ENCODE data around the gene BDH2.

BDH2 gene

DNA sequence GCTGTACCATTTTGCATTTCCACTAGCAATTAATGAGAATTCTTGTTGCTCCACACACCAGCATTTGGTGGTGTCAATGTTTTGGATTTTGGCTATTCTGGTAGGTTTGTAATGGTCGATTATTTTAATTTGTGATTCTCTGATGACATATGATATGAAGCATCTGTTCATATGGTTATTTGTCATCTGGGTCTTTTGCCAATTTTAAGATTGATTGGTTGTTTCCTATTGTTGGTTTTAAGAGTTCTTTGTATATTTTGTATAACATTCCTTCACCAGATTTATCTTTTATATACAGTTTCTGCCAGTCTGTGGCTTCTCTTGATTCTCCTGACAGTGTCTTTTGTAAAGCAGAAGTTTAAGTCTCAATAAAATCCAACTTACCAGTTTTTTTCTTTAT, 18.5 kb upstream of the BDH2 start:
- peaks cover 7 to 46% of the 10 kb centered on the region in 2 experiments for H3K36me3 ChIP-seq (ENCODE audit: control insufficient read depth in 2 of 2, insufficient read depth in 1 of 2, low read length in 2 of 2)
- no peak overlapping the region for H3K4me3 ChIP-seq (ENCODE audit: low read depth, low read length)
- H3K4me1 ChIP-seq (ENCODE audit: control insufficient read depth, insufficient read depth, low read length): no peaks in the 10 kb centered on the region
- POLR2A ChIA-PET: no interaction called here
- H3K9me3 ChIP-seq (ENCODE audit: control insufficient read depth, insufficient read depth, low read depth, low read length): no peaks in the 10 kb centered on the region
- no peak overlapping the region for H3K27ac ChIP-seq (ENCODE audit: extremely low read depth, low read depth, low read length)
- TF ChIP-seq ZNF747 (tag by site-specific recombination; IDR thresholded peaks at IDR 0.05) (no peak), BCL11B (tag by site-specific recombination; IDR thresholded peaks at IDR 0.05; ENCODE audit: low read depth) (no peak), ZNF23 (tag by site-specific recombination; IDR thresholded peaks at IDR 0.05; ENCODE audit: borderline replicate concordance) (no peak), ZNF548 (tag by site-specific recombination; IDR thresholded peaks at IDR 0.05) (no peak), ZNF621 (tag by site-specific recombination; IDR thresholded peaks at IDR 0.05) (no peak), FEZF1 (tag by site-specific recombination; IDR thresholded peaks at IDR 0.05) (no peak), ZNF776 (tag by site-specific recombination; IDR thresholded peaks at IDR 0.05; ENCODE audit: borderline replicate concordance) (no peak), KLF9 (tag by site-specific recombination; IDR thresholded peaks at IDR 0.05; ENCODE audit: low read depth) (no peak), ZNF391 (tag by site-specific recombination; IDR thresholded peaks at IDR 0.05; ENCODE audit: borderline replicate concordance, low read depth) (no peak)
- CTCF ChIA-PET: interaction anchor here (0.5 kb wide), 1 partner anchor 752 kb away, joined by 3 read pairs; no protein-coding TSS in a partner anchor

DNA sequence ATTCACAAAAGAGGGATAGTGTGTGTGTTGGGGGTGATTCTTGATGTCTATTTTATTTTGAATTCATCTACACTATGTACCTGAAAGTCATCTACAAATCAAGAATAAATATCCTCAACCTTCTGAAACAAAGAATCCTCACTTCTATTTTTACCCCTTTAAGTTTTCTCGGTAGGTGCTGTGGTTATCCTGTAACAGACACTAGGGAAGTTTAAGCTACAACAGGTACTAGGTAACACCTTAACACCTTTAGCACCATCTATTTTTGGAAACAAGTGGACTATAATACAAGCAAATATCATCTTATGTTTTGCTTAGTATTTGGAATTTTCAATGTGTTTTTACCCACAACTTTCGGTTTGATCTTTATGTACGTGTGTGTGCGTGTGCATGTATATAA, 12.0 kb upstream of the BDH2 start:
- H3K27ac ChIP-seq (ENCODE audit: extremely low read depth, low read depth, low read length): no peak overlapping the region
- H3K4me3 ChIP-seq (ENCODE audit: low read depth, low read length): no peak overlapping the region
- POLR2A ChIA-PET: no interaction called here
- H3K36me3 ChIP-seq (ENCODE audit: control insufficient read depth in 2 of 2, insufficient read depth in 1 of 2, low read length in 2 of 2): peaks cover 8 to 62% of the 10 kb centered on the region in 2 experiments
- TF ChIP-seq ZNF548 (tag by site-specific recombination; IDR thresholded peaks at IDR 0.05): no peak
- TF ChIP-seq GFI1B (tag by site-specific recombination; IDR thresholded peaks at IDR 0.05): no peak
- TF ChIP-seq, protein P1, sequence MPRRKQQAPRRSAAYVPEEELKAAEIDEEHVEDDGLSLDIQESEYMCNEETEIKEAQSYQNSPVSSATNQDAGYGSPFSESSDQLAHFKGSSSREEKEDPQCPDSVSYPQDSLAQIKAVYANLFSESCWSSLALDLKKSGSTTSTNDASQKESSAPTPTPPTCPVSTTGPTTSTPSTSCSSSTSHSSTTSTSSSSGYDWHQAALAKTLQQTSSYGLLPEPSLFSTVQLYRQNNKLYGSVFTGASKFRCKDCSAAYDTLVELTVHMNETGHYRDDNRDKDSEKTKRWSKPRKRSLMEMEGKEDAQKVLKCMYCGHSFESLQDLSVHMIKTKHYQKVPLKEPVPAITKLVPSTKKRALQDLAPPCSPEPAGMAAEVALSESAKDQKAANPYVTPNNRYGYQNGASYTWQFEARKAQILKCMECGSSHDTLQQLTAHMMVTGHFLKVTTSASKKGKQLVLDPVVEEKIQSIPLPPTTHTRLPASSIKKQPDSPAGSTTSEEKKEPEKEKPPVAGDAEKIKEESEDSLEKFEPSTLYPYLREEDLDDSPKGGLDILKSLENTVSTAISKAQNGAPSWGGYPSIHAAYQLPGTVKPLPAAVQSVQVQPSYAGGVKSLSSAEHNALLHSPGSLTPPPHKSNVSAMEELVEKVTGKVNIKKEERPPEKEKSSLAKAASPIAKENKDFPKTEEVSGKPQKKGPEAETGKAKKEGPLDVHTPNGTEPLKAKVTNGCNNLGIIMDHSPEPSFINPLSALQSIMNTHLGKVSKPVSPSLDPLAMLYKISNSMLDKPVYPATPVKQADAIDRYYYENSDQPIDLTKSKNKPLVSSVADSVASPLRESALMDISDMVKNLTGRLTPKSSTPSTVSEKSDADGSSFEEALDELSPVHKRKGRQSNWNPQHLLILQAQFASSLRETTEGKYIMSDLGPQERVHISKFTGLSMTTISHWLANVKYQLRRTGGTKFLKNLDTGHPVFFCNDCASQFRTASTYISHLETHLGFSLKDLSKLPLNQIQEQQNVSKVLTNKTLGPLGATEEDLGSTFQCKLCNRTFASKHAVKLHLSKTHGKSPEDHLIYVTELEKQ (tag by site-specific recombination; IDR thresholded peaks at IDR 0.05; ENCODE audit: borderline replicate concordance): no peak
- no peak for TF ChIP-seq ZNF10 (tag by site-specific recombination; IDR thresholded peaks at IDR 0.05)
- no peak for TF ChIP-seq SP2 (tag by site-specific recombination; IDR thresholded peaks at IDR 0.05)
- TF ChIP-seq ZNF626 (tag by site-specific recombination; IDR thresholded peaks at IDR 0.05): no peak
- no peak for TF ChIP-seq HOXC10 (CRISPR knock-in tag; IDR thresholded peaks at IDR 0.05)
- TF ChIP-seq REPIN1 (tag by site-specific recombination; IDR thresholded peaks at IDR 0.05; ENCODE audit: low read depth): no peak
- no peak for TF ChIP-seq ZNF335 (tag by site-specific recombination; conservative IDR thresholded peaks at IDR 0.05)
- no peak for TF ChIP-seq ZNF837 (tag by site-specific recombination; IDR thresholded peaks at IDR 0.05)
- TF ChIP-seq ZNF521 (tag by site-specific recombination; IDR thresholded peaks at IDR 0.05): no peak
- TF ChIP-seq IKZF3 (tag by site-specific recombination; IDR thresholded peaks at IDR 0.05): no peak
- TF ChIP-seq ZFHX2 (tag by site-specific recombination; conservative IDR thresholded peaks at IDR 0.05): no peak
- H3K9me3 ChIP-seq (ENCODE audit: control insufficient read depth, insufficient read depth, low read depth, low read length): no peaks in the 10 kb centered on the region
- CTCF ChIA-PET: interaction anchor here (1.0 kb wide), 1 partner anchor 12 kb away, joined by 4 read pairs; no protein-coding TSS in a partner anchor
- no peaks in the 10 kb centered on the region for H3K4me1 ChIP-seq (ENCODE audit: control insufficient read depth, insufficient read depth, low read length)

DNA sequence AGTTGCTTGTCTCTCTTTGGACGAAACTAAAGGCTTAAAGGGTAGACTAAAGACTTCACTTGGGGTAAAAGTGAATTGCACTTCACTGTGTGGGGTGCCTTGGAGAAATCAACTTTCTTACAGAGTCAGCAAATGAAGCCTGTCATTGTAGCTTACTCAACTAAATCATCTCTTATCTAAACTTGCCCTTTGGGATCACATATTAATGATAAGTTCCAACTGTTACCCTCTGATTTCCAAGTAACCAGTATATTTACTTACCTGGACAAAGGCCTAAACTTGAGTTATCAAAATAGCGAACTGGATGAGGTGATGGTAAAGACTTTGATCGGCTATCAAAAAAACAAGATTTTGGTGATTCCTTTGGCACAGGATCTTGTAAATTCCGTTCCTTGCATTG, 8.9 kb upstream of the BDH2 start:
- Histone ChIP-seq H3K4me1 (ENCODE audit: control insufficient read depth, insufficient read depth, low read length) (no peaks in the 10 kb centered on the region), H3K36me3 (ENCODE audit: control insufficient read depth in 2 of 2, insufficient read depth in 1 of 2, low read length in 2 of 2) (peaks cover 5 to 56% of the 10 kb centered on the region in 2 experiments), H3K4me3 (ENCODE audit: low read depth, low read length) (no peak overlapping the region), H3K9me3 (ENCODE audit: control insufficient read depth, insufficient read depth, low read depth, low read length) (no peaks in the 10 kb centered on the region), H3K27ac (ENCODE audit: extremely low read depth, low read depth, low read length) (no peak overlapping the region)
- CTCF ChIA-PET: no interaction called here
- POLR2A ChIA-PET: no interaction called here
- TF ChIP-seq YY2 (tag by site-specific recombination; IDR thresholded peaks at IDR 0.05) (no peak), ZNF112 (tag by site-specific recombination; IDR thresholded peaks at IDR 0.05) (no peak), ZNF19 (tag by site-specific recombination; IDR thresholded peaks at IDR 0.05; ENCODE audit: low read depth) (no peak), OVOL3 (tag by site-specific recombination; IDR thresholded peaks at IDR 0.05) (no peak), ZNF157 (tag by site-specific recombination; IDR thresholded peaks at IDR 0.05) (no peak)
- TF ChIP-seq, protein P2, sequence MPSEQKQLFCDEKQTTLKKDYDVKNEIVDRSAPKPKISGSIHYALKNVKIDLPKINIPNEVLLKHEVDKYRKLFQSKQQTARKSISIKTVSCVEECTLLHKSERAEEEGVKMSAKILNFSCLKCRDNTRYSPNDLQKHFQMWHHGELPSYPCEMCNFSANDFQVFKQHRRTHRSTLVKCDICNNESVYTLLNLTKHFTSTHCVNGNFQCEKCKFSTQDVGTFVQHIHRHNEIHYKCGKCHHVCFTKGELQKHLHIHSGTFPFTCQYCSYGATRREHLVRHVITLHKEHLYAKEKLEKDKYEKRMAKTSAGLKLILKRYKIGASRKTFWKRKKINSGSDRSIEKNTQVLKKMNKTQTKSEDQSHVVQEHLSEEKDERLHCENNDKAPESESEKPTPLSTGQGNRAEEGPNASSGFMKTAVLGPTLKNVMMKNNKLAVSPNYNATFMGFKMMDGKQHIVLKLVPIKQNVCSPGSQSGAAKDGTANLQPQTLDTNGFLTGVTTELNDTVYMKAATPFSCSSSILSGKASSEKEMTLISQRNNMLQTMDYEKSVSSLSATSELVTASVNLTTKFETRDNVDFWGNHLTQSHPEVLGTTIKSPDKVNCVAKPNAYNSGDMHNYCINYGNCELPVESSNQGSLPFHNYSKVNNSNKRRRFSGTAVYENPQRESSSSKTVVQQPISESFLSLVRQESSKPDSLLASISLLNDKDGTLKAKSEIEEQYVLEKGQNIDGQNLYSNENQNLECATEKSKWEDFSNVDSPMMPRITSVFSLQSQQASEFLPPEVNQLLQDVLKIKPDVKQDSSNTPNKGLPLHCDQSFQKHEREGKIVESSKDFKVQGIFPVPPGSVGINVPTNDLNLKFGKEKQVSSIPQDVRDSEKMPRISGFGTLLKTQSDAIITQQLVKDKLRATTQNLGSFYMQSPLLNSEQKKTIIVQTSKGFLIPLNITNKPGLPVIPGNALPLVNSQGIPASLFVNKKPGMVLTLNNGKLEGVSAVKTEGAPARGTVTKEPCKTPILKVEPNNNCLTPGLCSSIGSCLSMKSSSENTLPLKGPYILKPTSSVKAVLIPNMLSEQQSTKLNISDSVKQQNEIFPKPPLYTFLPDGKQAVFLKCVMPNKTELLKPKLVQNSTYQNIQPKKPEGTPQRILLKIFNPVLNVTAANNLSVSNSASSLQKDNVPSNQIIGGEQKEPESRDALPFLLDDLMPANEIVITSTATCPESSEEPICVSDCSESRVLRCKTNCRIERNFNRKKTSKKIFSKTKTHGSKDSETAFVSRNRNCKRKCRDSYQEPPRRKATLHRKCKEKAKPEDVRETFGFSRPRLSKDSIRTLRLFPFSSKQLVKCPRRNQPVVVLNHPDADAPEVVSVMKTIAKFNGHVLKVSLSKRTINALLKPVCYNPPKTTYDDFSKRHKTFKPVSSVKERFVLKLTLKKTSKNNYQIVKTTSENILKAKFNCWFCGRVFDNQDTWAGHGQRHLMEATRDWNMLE (tag by site-specific recombination; conservative IDR thresholded peaks at IDR 0.05; ENCODE audit: low read depth): no peak
